Sigmoid colon (tissue), 7 donors: ENCODE results near the gene NOS1AP. TPM values are rescaled to one million over a fixed set of nuclear protein-coding genes. Genes with fewer than 3 reads are reported as not detected.

Source experiments
- DNase-seq: peaks from one replicate; pipeline ENCODE4 v3.0.0-alpha.2; 2019
- H3K27ac ChIP-seq, 4 donors: fragments of 200-600 bp; sonication (generic); one replicate each; pipeline ENCODE4 v1.5.1; 2016 to 2019; ENCODE audit warnings: mild to moderate bottlenecking in 1 of 4
- H3K27me3 ChIP-seq, 3 donors: fragments of 200-600 bp; sonication (generic); one replicate each; pipeline ENCODE4 v1.5.1; 2019; ENCODE audit warnings: mild to moderate bottlenecking in 1 of 3
- H3K36me3 ChIP-seq, 4 donors: fragments of 200-600 bp; sonication (generic); one replicate each; pipeline ENCODE4 v1.5.1; 2016 to 2019
- H3K4me1 ChIP-seq, 4 donors: fragments of 200-600 bp; sonication (generic); one replicate each; pipeline ENCODE4 v1.5.1; 2017 to 2019
- H3K4me3 ChIP-seq, 4 donors: fragments of 200-600 bp; sonication (generic); one replicate each; pipeline ENCODE4 v1.5.1; 2017 to 2019; ENCODE audit warnings: mild to moderate bottlenecking in 2 of 4, moderate library complexity in 1 of 4
- H3K9me3 ChIP-seq, 4 donors: fragments of 200-600 bp in 3 of 4; sonication (generic) in 3 of 4; one replicate each; pipeline versions ENCODE4 v1.5.1 to v1.6.1; 2013 to 2019
- EP300 ChIP-seq, 4 donors: sonication (generic); formaldehyde crosslinking; IDR thresholded peaks; one replicate each; pipeline ENCODE4 v1.6.1; 2017; ENCODE audit warnings: antibody characterized with exemption in 4 of 4
- POLR2A ChIP-seq, 2 donors: fragments of 450-650 bp; IDR thresholded peaks; one replicate each; pipeline ENCODE4 v1.6.1; 2016; ENCODE audit warnings: antibody characterized with exemption in 2 of 2, mild to moderate bottlenecking in 2 of 2, moderate library complexity in 2 of 2
- POLR2AphosphoS5 ChIP-seq, 4 donors: sonication (generic); formaldehyde crosslinking; IDR thresholded peaks; one replicate each; pipeline ENCODE4 v1.6.1; 2017; ENCODE audit warnings: antibody characterized with exemption in 4 of 4
- WGBS, 2 donors: extraction: QIAGEN DNeasy Blood & Tissue Kit; methylation state at CpG; one replicate each; pipeline ENCODE4 v1.1.7; 2013; 5-methylcytosine and 5-hydroxymethylcytosine counted together
- intact Hi-C: fragments of 100-400 bp; cut with DNase I; formaldehyde crosslinking; loops from one replicate; pipeline ENCODE4 v1.15.1; 2023
- polyA plus RNA-seq, 3 donors: library from polyadenylated mRNA; stranded (reverse); fragments of 200-250 nt; gene quantifications; one replicate each; pipeline ENCODE4 v1.2.3, GENCODE V29; 2013
- total RNA-seq, 4 donors: library from RNA; depleted of rRNA; stranded (reverse); fragments of >200 nt; gene quantifications; one replicate each; pipeline ENCODE4 v1.1.0, GENCODE V29; 2016
- TF ChIP-seq, protein P1 (sequence below), 4 experiments: fragments of 450-650 bp in 3 of 4; fragments of 200-600 bp in 1 of 4; IDR thresholded peaks; one replicate each; pipeline ENCODE4 v1.5.1; 2016 to 2019; ENCODE audit warnings: antibody characterized with exemption in 4 of 4, mild to moderate bottlenecking in 3 of 4, moderate library complexity in 2 of 4
- donor health status: healthy with polysubstance abuse.
- donor health status: Bipolar disorder and iron deficiency.
- donor health status: healthy.

The NOS1AP gene
- total and polyA plus RNA-seq, 7 donors = 1.2 to 11.9 (median 4.6) TPM

- 86 to 94% methylated on average over 2 of the region's 2 CpGs for WGBS, 2 donors
- DNase-seq = no peak
Observed at GRCh38 chr1:162134646-162135045, 65.2 kb downstream of the NOS1AP start.

GRCh38 chr1:162135271-162135775 is 65.8 kb downstream of the NOS1AP start:
- Histone ChIP-seq H3K36me3 (no peaks in the 10 kb centered on the region), H3K4me3 (no peak overlapping the region), H3K4me1 (peaks cover 0 to 73% (median 47%) of the 10 kb centered on the region in 4 donors), H3K27me3 (no peaks in the 10 kb centered on the region), H3K9me3 (no peaks in the 10 kb centered on the region), H3K27ac (no peak overlapping the region)
- TF ChIP-seq POLR2AphosphoS5 (IDR thresholded peaks at IDR 0.05) (no peak), POLR2A (IDR thresholded peaks at IDR 0.05) (no peak), EP300 (IDR thresholded peaks at IDR 0.05) (no peak)
- TF ChIP-seq, protein P1, sequence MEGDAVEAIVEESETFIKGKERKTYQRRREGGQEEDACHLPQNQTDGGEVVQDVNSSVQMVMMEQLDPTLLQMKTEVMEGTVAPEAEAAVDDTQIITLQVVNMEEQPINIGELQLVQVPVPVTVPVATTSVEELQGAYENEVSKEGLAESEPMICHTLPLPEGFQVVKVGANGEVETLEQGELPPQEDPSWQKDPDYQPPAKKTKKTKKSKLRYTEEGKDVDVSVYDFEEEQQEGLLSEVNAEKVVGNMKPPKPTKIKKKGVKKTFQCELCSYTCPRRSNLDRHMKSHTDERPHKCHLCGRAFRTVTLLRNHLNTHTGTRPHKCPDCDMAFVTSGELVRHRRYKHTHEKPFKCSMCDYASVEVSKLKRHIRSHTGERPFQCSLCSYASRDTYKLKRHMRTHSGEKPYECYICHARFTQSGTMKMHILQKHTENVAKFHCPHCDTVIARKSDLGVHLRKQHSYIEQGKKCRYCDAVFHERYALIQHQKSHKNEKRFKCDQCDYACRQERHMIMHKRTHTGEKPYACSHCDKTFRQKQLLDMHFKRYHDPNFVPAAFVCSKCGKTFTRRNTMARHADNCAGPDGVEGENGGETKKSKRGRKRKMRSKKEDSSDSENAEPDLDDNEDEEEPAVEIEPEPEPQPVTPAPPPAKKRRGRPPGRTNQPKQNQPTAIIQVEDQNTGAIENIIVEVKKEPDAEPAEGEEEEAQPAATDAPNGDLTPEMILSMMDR (IDR thresholded peaks at IDR 0.05) = no peak
- WGBS, 2 donors = 85 to 94% methylated on average over 4 of the region's 4 CpGs
- intact Hi-C loops = no loop called here
- no peak for DNase-seq

More at GRCh38 chr1:162134646-162135045, 65.2 kb downstream of the NOS1AP start:
- Histone ChIP-seq H3K27me3 (no peaks in the 10 kb centered on the region), H3K4me3 (no peak overlapping the region), H3K27ac (no peak overlapping the region), H3K4me1 (peaks cover 0 to 80% (median 51%) of the 10 kb centered on the region in 4 donors), H3K36me3 (no peaks in the 10 kb centered on the region), H3K9me3 (no peaks in the 10 kb centered on the region)
- TF ChIP-seq EP300 (IDR thresholded peaks at IDR 0.05) = no peak
- no peak for TF ChIP-seq POLR2A (IDR thresholded peaks at IDR 0.05)
- no peak for TF ChIP-seq POLR2AphosphoS5 (IDR thresholded peaks at IDR 0.05)
- TF ChIP-seq, protein P1 (IDR thresholded peaks at IDR 0.05) = no peak
- intact Hi-C loops = loop anchor here (5.0 kb wide), 1 partner anchor 78 kb away; no protein-coding TSS in a partner anchor

GRCh38 chr1:162136760-162137159 is 67.3 kb downstream of the NOS1AP start:
- peak overlapping the region in 2 of 4 donors; percentile 41 to 57 for H3K27ac ChIP-seq

GRCh38 chr1:162137179-162137960 is 67.9 kb downstream of the NOS1AP start:
- Histone ChIP-seq H3K4me1 (peaks cover 0 to 53% (median 28%) of the 10 kb centered on the region in 4 donors), H3K4me3 (no peak overlapping the region), H3K27me3 (no peaks in the 10 kb centered on the region), H3K27ac (peak overlapping the region in 2 of 4 donors; percentile 41 to 57), H3K36me3 (no peaks in the 10 kb centered on the region), H3K9me3 (no peaks in the 10 kb centered on the region)
- 79 to 80% methylated on average over 8 of the region's 8 CpGs for WGBS, 2 donors
- TF ChIP-seq, protein P1 (IDR thresholded peaks at IDR 0.05) = no peak
- TF ChIP-seq EP300 (IDR thresholded peaks at IDR 0.05) = no peak
- TF ChIP-seq POLR2A (IDR thresholded peaks at IDR 0.05) = no peak
- no peak for TF ChIP-seq POLR2AphosphoS5 (IDR thresholded peaks at IDR 0.05)
- no peak for DNase-seq
- intact Hi-C loops = no loop called here

More at GRCh38 chr1:162136760-162137159, 67.3 kb downstream of the NOS1AP start:
- Histone ChIP-seq H3K27me3 (no peaks in the 10 kb centered on the region), H3K4me3 (no peak overlapping the region), H3K36me3 (no peaks in the 10 kb centered on the region), H3K9me3 (no peaks in the 10 kb centered on the region), H3K4me1 (peaks cover 0 to 59% (median 33%) of the 10 kb centered on the region in 4 donors)
- 76 to 84% methylated on average over 4 of the region's 4 CpGs for WGBS, 2 donors
- no peak for DNase-seq
- TF ChIP-seq POLR2AphosphoS5 (IDR thresholded peaks at IDR 0.05) (no peak), EP300 (IDR thresholded peaks at IDR 0.05) (no peak)
- TF ChIP-seq, protein P1 (IDR thresholded peaks at IDR 0.05) = no peak
- intact Hi-C loops = no loop called here
